ENCODE measurements around the gene SHOC1. TPM values are rescaled to one million over a fixed set of nuclear protein-coding genes. Genes with fewer than 3 reads are reported as not detected.

The SHOC1 gene
- total and polyA plus RNA-seq, 2 of the 4 experiments (the other 2 are of a cell fraction), result 0.03 TPM; not detected in 1

DNA sequence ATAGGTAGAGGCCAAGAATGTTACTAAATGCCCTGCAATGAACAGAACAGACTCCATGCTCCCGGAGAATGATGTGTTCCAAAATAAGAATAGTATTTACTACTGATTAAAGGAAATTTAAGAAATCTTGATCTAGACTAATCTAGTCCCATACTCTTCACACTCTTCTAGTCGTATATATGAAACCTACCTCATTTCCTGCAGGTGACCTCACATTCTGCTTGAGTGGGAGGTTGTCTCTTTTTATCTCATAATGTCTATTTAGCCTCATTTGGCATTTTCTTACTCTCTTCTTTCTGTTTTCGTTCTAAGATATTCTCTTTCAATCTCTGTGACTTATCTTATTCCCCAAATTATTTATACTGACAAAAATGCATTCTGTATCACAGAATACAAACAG is 9.2 kb upstream of the SHOC1 start:
- Histone ChIP-seq H3K4me3 (ENCODE audit: insufficient read depth, low read depth, low read length) (no peak overlapping the region), H4K5ac (ENCODE audit: low read depth, low read length) (no peak overlapping the region), H3K79me1 (ENCODE audit: low read depth in 1 of 2, low read length in 2 of 2) (no peaks in the 10 kb centered on the region), H3K9ac (ENCODE audit: low read depth, low read length) (no peak overlapping the region), H3K56ac (ENCODE audit: extremely low read depth, insufficient read depth, low read length) (no peak overlapping the region), H3K9me1 (ENCODE audit: insufficient read depth, low read length) (no peaks in the 10 kb centered on the region), H2BK20ac (ENCODE audit: low read depth, low read length) (no peak overlapping the region), H3K23ac (ENCODE audit: low read depth, low read length) (no peak overlapping the region), H3K27me3 (ENCODE audit: control insufficient read depth, insufficient read depth, low read length) (no peaks in the 10 kb centered on the region), H3K36me3 (ENCODE audit: control insufficient read depth, insufficient read depth, low read length) (no peaks in the 10 kb centered on the region), H4K91ac (ENCODE audit: insufficient read depth, low read depth, low read length) (no peak overlapping the region), H3K9me3 (ENCODE audit: control insufficient read depth, insufficient read depth, low read length) (no peaks in the 10 kb centered on the region), H2BK15ac (ENCODE audit: low read depth, low read length) (no peak overlapping the region), H2AK9ac (replicated peaks; ENCODE audit: low read depth, low read length, poor library complexity) (no peak overlapping the region), H3K27ac (ENCODE audit: insufficient read depth, low read length) (no peak overlapping the region), H4K20me1 (ENCODE audit: insufficient read depth, low read length) (no peaks in the 10 kb centered on the region), H3K18ac (ENCODE audit: low read depth, low read length) (no peak overlapping the region), H2AFZ (replicated peaks; ENCODE audit: low read length, poor library complexity) (no peak overlapping the region), H3K4ac (ENCODE audit: low read depth, low read length) (no peak overlapping the region), H3K4me2 (ENCODE audit: low read depth, low read length) (no peak overlapping the region), H4K8ac (ENCODE audit: low read depth in 2 of 2, low read length in 2 of 2) (no peak overlapping the region), H3K4me1 (ENCODE audit: control insufficient read depth, insufficient read depth, low read length) (peaks cover 2% of the 10 kb centered on the region; the same call in 1 of the 2 replicates), H2AK5ac (ENCODE audit: low read depth, low read length) (no peak overlapping the region), H3K14ac (replicated peaks; ENCODE audit: low read depth, low read length) (no peak overlapping the region), H2BK120ac (ENCODE audit: low read depth, low read length) (no peak overlapping the region), H2BK5ac (ENCODE audit: low read depth, low read length, poor library complexity, severe bottlenecking) (no peak overlapping the region)
- intact Hi-C loops (cut with micrococcal nuclease), result no loop called here
- ChIA-PET POLR2A (ENCODE audit: unreplicated experiment) (no interaction called here), CTCF (no interaction called here)
- in situ Hi-C loops (cut with MboI; ENCODE audit: low sequenced_read_pairs), result no loop called here
- BruUV-seq (replicated peaks), result no TSS peak
- dilution Hi-C loops (cut with HindIII; ENCODE audit: low sequenced_read_pairs, unreplicated experiment), result no loop called here
- DNase-seq (no peak), ATAC-seq (ENCODE audit: low read depth) (no peak)
- TF ChIP-seq, protein P1, sequence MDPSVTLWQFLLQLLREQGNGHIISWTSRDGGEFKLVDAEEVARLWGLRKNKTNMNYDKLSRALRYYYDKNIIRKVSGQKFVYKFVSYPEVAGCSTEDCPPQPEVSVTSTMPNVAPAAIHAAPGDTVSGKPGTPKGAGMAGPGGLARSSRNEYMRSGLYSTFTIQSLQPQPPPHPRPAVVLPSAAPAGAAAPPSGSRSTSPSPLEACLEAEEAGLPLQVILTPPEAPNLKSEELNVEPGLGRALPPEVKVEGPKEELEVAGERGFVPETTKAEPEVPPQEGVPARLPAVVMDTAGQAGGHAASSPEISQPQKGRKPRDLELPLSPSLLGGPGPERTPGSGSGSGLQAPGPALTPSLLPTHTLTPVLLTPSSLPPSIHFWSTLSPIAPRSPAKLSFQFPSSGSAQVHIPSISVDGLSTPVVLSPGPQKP (IDR thresholded peaks at IDR 0.05; ENCODE audit: borderline replicate concordance, low read depth, low read length), result no peak
- TF ChIP-seq, protein P2, sequence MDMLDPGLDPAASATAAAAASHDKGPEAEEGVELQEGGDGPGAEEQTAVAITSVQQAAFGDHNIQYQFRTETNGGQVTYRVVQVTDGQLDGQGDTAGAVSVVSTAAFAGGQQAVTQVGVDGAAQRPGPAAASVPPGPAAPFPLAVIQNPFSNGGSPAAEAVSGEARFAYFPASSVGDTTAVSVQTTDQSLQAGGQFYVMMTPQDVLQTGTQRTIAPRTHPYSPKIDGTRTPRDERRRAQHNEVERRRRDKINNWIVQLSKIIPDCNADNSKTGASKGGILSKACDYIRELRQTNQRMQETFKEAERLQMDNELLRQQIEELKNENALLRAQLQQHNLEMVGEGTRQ (IDR thresholded peaks at IDR 0.05; ENCODE audit: low read depth, low read length), result no peak
- TF ChIP-seq POLR2A (IDR thresholded peaks at IDR 0.05; ENCODE audit: low read depth, low read length), result no peak
- no peak for TF ChIP-seq SMC3 (IDR thresholded peaks at IDR 0.05; ENCODE audit: low read depth, low read length)
- no peak for TF ChIP-seq RAD21 (IDR thresholded peaks at IDR 0.05; ENCODE audit: low read length)
- TF ChIP-seq BHLHE40 (IDR thresholded peaks at IDR 0.05; ENCODE audit: low read depth, low read length), result no peak
- no peak for TF ChIP-seq RFX5 (IDR thresholded peaks at IDR 0.05; ENCODE audit: low read depth, low read length)
- TF ChIP-seq, protein P3, sequence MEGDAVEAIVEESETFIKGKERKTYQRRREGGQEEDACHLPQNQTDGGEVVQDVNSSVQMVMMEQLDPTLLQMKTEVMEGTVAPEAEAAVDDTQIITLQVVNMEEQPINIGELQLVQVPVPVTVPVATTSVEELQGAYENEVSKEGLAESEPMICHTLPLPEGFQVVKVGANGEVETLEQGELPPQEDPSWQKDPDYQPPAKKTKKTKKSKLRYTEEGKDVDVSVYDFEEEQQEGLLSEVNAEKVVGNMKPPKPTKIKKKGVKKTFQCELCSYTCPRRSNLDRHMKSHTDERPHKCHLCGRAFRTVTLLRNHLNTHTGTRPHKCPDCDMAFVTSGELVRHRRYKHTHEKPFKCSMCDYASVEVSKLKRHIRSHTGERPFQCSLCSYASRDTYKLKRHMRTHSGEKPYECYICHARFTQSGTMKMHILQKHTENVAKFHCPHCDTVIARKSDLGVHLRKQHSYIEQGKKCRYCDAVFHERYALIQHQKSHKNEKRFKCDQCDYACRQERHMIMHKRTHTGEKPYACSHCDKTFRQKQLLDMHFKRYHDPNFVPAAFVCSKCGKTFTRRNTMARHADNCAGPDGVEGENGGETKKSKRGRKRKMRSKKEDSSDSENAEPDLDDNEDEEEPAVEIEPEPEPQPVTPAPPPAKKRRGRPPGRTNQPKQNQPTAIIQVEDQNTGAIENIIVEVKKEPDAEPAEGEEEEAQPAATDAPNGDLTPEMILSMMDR (conservative IDR thresholded peaks at IDR 0.05; ENCODE audit: low read depth, low read length), result no peak
- no peak for TF ChIP-seq RCOR1 (IDR thresholded peaks at IDR 0.05; ENCODE audit: insufficient replicate concordance, low read length)
- TF ChIP-seq CEBPB (IDR thresholded peaks at IDR 0.05; ENCODE audit: low read depth, low read length), result no peak
- no peak for TF ChIP-seq MAZ (IDR thresholded peaks at IDR 0.05; ENCODE audit: borderline replicate concordance, low read depth, low read length)
- TF ChIP-seq MAFK (IDR thresholded peaks at IDR 0.05; ENCODE audit: low read depth, low read length), result no peak
- TF ChIP-seq FOS (IDR thresholded peaks at IDR 0.05; ENCODE audit: low read depth, low read length), result no peak
- WGBS, 2 experiments (ENCODE audit: extremely low coverage in 2 of 2, insufficient read length in 1 of 2), result 100% methylated on average over 1 of the region's 3 CpGs; no CpG with 5 or more reads in 1 of the 2 experiments

All from IMR-90 (cell line).